HG03575 (cell line): ENCODE results near the gene EOLA2.
"Not testable (repeated sequence)": the region's sequence is repeated elsewhere in the genome, so short reads cannot be mapped to it uniquely, and the experiment has no call there.

ENCODE experiments used
- ATAC-seq: cut with Tn5 transposase; IDR thresholded peaks from one replicate; pipeline ENCODE4 v1.9.1; 2021; ENCODE audit not compliant: unreplicated experiment, insufficient number of reproducible peaks, low FRiP score; ENCODE audit errors: extremely low read depth

Gene EOLA2

DNA sequence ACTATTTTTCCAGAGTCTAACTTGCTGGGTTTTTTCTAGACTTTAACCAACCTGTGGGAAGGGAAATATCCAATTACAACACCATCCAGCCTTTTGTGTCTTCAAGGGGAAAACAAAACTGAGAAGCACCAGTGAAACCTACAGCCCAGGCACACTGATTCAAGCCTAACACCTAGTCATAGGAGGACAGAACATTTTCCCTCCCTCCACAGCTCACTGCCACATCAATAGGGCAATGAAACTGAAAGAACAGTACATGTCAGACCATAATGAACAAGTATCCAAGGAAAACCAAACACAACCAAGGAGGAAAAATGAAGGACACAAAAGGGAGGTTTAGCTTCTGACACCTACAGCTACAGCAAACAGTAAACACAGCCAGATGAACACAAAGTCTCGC, 39.7 kb downstream of the EOLA2 start:
- no peak for ATAC-seq

DNA sequence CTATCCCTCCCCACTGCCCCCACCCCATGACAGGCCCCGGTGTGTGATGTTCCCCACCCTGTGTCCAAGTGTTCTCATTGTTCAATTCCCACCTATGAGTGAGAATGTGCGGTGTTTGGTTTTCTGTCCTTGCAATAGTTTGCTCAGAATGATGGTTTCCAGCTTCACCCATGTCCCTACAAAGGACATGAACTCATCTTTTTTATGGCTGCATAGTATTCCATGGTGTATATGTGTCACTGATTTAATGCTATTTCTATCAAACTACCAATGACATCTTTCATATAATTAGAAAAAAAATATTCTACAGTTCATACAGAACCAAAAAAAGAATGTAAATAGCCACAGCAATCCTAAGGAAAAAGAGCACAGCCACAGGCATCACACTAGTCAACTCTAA, 47.5 kb downstream of the EOLA2 start:
- not testable (repeated sequence) for ATAC-seq
